GM12873 (cell line): ENCODE results near the gene BNIP3.

ENCODE experiments used
- TF ChIP-seq, protein P1 (sequence below): IDR thresholded peaks from 2 replicates; pipeline ENCODE4 v1.5.1; 2012; ENCODE audit warnings: low read depth, mild to moderate bottlenecking, moderate library complexity, low read length, control low read depth; ENCODE audit not compliant: insufficient read depth; ENCODE audit errors: missing control alignments

The BNIP3 gene

DNA sequence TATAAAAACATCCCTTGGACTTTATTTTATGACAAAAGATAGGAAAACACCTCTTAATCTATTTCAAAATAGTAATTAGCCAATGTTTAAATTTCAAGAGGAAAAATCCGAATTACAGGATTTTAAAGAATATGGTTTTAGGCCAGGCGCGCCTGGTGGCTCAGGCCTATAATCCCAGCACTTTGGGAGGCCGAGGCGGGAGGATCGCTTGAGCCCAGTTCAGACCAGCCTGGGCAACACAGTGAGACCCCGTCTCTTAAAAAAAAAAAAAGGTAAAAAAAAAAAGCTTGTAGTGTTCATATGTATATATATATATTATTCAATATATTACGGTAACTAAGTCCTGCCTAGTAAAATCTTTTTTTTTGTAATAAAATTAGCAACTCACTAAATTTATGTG lies 1.4 kb downstream of the BNIP3 start:
- TF ChIP-seq, protein P1, sequence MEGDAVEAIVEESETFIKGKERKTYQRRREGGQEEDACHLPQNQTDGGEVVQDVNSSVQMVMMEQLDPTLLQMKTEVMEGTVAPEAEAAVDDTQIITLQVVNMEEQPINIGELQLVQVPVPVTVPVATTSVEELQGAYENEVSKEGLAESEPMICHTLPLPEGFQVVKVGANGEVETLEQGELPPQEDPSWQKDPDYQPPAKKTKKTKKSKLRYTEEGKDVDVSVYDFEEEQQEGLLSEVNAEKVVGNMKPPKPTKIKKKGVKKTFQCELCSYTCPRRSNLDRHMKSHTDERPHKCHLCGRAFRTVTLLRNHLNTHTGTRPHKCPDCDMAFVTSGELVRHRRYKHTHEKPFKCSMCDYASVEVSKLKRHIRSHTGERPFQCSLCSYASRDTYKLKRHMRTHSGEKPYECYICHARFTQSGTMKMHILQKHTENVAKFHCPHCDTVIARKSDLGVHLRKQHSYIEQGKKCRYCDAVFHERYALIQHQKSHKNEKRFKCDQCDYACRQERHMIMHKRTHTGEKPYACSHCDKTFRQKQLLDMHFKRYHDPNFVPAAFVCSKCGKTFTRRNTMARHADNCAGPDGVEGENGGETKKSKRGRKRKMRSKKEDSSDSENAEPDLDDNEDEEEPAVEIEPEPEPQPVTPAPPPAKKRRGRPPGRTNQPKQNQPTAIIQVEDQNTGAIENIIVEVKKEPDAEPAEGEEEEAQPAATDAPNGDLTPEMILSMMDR = no peak

DNA sequence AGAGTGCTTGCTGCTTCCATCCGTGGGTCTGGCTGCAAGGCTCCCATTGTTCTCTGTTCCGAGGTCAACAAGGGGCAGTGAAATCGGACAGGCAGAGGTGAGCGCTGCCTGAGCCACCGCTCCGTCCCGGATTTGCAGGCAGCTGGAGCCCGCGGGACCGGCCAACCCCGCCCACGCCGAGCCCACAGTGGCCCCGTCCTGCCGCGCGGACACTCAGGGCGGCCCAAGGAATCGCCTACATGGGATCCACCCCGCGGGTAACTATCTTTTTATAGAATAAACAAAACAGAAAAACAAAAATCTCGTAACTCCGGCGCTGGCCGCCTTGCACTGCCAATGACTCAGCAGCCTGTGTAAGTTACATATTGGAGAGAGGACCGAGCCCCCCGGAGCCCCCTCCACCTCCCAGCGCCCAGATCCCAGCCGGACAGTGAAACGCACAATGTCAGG lies 1.9 kb downstream of the BNIP3 start:
- TF ChIP-seq, protein P1 = no peak

DNA sequence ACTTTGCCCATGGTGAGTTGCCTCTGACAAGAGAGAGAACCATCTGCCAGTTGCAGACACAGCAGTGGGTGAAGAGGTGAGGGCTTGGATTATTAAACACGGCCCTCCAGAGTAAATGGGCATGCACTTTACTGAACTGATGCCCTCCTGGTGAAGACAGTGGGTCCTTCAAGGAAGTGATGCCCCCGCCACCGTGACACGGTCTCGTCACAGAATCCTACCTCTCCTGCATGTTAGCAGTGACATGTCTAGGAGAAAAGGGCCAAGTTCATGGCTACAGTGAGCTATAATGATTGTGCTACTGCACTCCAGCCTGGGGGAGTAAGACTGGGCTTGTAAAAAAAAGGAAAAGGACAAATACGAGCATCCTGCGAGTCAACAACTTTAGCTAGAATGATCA lies 2.4 kb downstream of the BNIP3 start:
- TF ChIP-seq, protein P1 = no peak

DNA sequence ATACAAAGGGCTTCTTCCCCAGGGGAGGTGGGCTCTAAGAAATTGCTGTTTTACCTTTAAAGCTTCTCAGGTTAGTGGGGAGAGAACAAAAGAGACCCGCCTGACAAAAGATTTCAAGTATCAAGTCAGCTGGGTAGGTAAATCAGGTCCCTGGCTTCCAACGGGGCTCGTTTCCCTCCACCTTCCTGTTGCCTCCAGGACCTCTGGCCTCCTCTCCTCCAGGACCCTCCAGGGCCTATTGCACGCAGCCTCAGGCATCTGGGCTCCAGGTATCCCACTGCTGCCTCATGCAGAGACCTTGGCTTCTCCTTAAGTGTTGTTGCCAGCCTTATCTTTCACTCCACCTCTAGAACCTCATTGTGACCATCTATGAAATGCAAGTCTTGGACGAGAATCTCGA lies 2.9 kb downstream of the BNIP3 start:
- TF ChIP-seq, protein P1 = no peak

DNA sequence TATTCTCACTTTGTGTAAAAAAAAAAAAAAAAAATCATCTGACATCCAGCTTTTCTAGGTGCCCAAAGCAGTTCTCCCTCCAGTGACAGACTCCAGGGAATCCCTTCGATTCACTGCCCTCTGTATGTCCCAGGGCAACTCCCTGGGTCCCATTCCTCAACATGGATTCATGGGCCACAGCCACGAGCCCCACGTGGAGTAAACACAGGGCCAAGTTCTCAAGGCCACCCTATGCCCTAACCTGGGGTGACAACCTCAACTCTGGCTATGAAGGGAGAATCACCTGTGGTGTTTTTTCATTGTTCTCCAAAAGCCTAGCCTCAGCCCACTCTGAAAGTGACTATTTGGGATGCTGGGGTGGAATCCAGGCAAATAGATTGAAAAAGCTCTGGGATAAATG lies 3.4 kb downstream of the BNIP3 start:
- TF ChIP-seq, protein P1 = no peak

DNA sequence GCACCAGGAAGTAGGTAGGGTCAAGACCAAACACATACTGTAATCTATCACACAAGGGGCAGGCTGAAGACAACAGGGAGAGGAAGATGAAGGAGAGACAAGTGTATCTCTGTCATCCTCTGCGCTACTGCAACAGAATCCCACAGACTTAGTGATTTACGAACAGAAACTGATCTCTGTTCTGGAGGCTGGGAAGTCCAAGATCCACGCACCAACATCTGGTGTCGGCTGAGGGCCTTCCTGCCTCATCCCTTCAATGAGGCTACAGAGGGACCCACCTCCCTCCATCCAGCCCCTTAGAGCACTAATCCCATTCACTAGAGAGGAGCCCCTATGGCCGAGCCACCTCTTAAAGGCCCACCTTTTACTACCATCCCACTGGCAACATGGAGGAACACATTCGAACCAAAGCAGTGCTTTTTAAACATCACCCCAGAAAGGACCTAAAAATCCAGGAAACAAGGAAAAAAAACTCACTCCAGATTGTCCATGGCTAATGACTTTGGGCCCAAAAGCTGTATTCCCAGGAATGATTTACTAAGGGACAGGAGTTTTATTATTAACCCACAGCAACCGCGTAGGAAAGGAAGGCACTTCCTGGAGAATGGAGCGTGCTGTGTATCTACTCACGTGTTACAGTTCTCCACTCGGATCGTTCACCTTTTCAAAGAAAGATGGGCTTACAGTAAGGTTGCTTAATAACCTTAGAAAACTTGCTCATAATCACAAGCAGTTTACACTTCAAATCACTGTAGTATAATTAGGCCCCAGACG lies 4.2 kb downstream of the BNIP3 start:
- TF ChIP-seq, protein P1 = no peak

DNA sequence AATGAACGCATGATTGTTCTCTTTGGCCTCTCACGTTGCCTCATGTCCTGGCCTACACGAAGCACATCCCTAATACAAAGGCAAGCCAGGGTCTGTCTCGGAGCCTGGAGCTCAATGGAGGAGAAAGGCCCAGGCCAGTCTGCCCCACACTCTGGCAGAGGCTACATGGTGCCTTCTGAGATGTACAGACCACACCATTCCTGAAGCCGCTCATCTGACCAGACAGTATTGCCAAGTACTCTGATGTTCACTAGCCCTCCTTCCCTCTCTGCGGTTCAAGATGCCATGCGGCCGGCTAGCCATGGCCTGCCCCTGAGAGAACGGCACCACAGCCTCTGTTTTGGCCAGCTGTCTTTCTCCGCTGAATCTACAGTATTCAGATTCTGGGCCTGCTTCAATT lies 5.9 kb downstream of the BNIP3 start:
- TF ChIP-seq, protein P1 = no peak
